NK-92 treated with Interleukin-12 subunit alpha and Interleukin-12 subunit beta, amount 100 ng/mL, for 24 hours (cell line): Measurements from ENCODE around the gene F8A2.
"Not testable (repeated sequence)": the region's sequence is repeated elsewhere in the genome, so short reads cannot be mapped to it uniquely, and the experiment has no call there.

Source experiments
- DNase-seq: peaks from one replicate; lab custom pipeline; 2025; lab: John Stamatoyannopoulos, UW

F8A2 gene

GRCh38 chrX:155381843-155382528 lies at the start of gene F8A2:
Gene F8A2, plus strand, starts transcription at chrX:155382095. Its CDS starts 20 bp downstream, at chrX:155382115.
- DNase-seq: not testable (repeated sequence)

- no peak for DNase-seq
These were observed 48.3 kb upstream of the F8A2 start for GRCh38 chrX:155333544-155334100.

GRCh38 chrX:155334486-155335336 lies 47.2 kb upstream of the F8A2 start, which contains the start of gene CLIC2:
Gene CLIC2, minus strand, starts transcription at chrX:155334614. Its CDS starts 187 bp downstream, at chrX:155334427.
- DNase-seq: no peak

- DNase-seq: not testable (repeated sequence)
These were observed 46.6 kb upstream of the F8A2 start for GRCh38 chrX:155335337-155335712.

- not testable (repeated sequence) for DNase-seq
These were observed 36.2 kb upstream of the F8A2 start for GRCh38 chrX:155345689-155346088.

GRCh38 chrX:155349448-155349847 lies 32.4 kb upstream of the F8A2 start:
- not testable (repeated sequence) for DNase-seq

GRCh38 chrX:155363712-155364111 lies 18.2 kb upstream of the F8A2 start:
- DNase-seq: not testable (repeated sequence)

GRCh38 chrX:155373777-155374458 lies 8.0 kb upstream of the F8A2 start:
- DNase-seq: not testable (repeated sequence)

GRCh38 chrX:155379802-155380201 lies 2.1 kb upstream of the F8A2 start:
- DNase-seq: not testable (repeated sequence)

GRCh38 chrX:155382529-155382967 lies 653 bp downstream of the F8A2 start:
- DNase-seq: not testable (repeated sequence)

- DNase-seq: no peak
These were observed 7.7 kb downstream of the F8A2 start for GRCh38 chrX:155389634-155390033.

GRCh38 chrX:155394747-155395276 lies 12.9 kb downstream of the F8A2 start:
- not testable (repeated sequence) for DNase-seq

- no peak for DNase-seq
These were observed 24.5 kb downstream of the F8A2 start for GRCh38 chrX:155406429-155406828.

GRCh38 chrX:155417769-155418168 lies 35.9 kb downstream of the F8A2 start:
- DNase-seq: no peak
